HG03064 (cell line): ENCODE results near the gene NXNL2.

Experiments
- ATAC-seq: cut with Tn5 transposase; IDR thresholded peaks from one replicate; pipeline ENCODE4 v1.9.1; 2021; ENCODE audit warnings: low read depth; ENCODE audit not compliant: unreplicated experiment

The NXNL2 gene

GRCh38 chr9:88531920-88532698, 2.9 kb upstream of the NXNL2 start:
- no peak for ATAC-seq

- ATAC-seq, result no peak
These were observed 975 bp upstream of the NXNL2 start for GRCh38 chr9:88533951-88534455.

GRCh38 chr9:88535226-88536022, 446 bp downstream of the NXNL2 start:
- no peak for ATAC-seq

- ATAC-seq, result no peak
These were observed 996 bp downstream of the NXNL2 start for GRCh38 chr9:88536023-88536324.

GRCh38 chr9:88536951-88537760, 2.2 kb downstream of the NXNL2 start:
- no peak for ATAC-seq

GRCh38 chr9:88537761-88538091, 2.7 kb downstream of the NXNL2 start:
- no peak for ATAC-seq

- no peak for ATAC-seq
These were observed 3.5 kb downstream of the NXNL2 start for GRCh38 chr9:88538311-88539085.

- ATAC-seq, result no peak
These were observed 4.3 kb downstream of the NXNL2 start for GRCh38 chr9:88539246-88539645.

GRCh38 chr9:88540251-88540763, 5.3 kb downstream of the NXNL2 start:
- ATAC-seq, result no peak

GRCh38 chr9:88544245-88544644, 9.3 kb downstream of the NXNL2 start:
- no peak for ATAC-seq

- ATAC-seq, result no peak
These were observed 16.7 kb downstream of the NXNL2 start for GRCh38 chr9:88551546-88552137.

- ATAC-seq, result no peak
These were observed 18.4 kb downstream of the NXNL2 start for GRCh38 chr9:88553350-88553749.

- no peak for ATAC-seq
These were observed 20.4 kb downstream of the NXNL2 start for GRCh38 chr9:88555268-88555980.

- no peak for ATAC-seq
These were observed 24.7 kb downstream of the NXNL2 start for GRCh38 chr9:88559661-88560060.

- ATAC-seq, result no peak
These were observed 32.9 kb downstream of the NXNL2 start for GRCh38 chr9:88567870-88568269.

- no peak for ATAC-seq
These were observed 36.4 kb downstream of the NXNL2 start for GRCh38 chr9:88571419-88571818.

GRCh38 chr9:88572684-88573083, 37.7 kb downstream of the NXNL2 start:
- ATAC-seq, result no peak

GRCh38 chr9:88574953-88575352, 40.0 kb downstream of the NXNL2 start:
- no peak for ATAC-seq
